Esophagus squamous epithelium (tissue), 4 donors: ENCODE data around the gene OR10A6.

Source experiments
- POLR2A ChIP-seq, 4 donors: fragments of 450-650 bp; IDR thresholded peaks; one replicate each; pipeline ENCODE4 v1.6.1; 2017; ENCODE audit warnings: antibody characterized with exemption in 4 of 4, mild to moderate bottlenecking in 4 of 4, moderate library complexity in 3 of 4
- TF ChIP-seq, protein P1 (sequence below), 6 experiments: fragments of 450-650 bp in 4 of 6; fragments of 200-600 bp in 2 of 6; sonication (generic) in 2 of 6; IDR thresholded peaks; one replicate each; pipeline ENCODE4 v1.5.1; 2016 to 2019; ENCODE audit warnings: antibody characterized with exemption in 6 of 6, mild to moderate bottlenecking in 4 of 6, moderate library complexity in 4 of 6

DNA sequence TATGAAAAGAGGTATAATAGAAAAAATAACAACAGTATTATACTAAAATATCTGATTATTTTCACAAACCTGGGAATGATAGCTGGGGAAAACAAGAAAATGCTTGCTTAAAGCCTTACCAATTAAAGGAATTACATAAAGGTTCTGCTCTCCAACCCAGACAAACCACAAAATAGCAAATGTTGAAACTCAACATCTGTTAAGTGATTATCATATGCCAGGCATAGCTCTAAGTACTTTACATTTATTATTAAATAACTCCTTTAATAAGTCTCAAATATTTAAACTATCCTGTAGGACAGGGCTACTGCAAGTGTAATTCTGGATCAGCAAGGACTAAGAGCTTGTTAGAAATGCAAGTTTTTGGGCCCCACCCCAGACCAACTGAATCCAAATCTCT, 20.1 kb downstream of the OR10A6 start:
- TF ChIP-seq, protein P1, sequence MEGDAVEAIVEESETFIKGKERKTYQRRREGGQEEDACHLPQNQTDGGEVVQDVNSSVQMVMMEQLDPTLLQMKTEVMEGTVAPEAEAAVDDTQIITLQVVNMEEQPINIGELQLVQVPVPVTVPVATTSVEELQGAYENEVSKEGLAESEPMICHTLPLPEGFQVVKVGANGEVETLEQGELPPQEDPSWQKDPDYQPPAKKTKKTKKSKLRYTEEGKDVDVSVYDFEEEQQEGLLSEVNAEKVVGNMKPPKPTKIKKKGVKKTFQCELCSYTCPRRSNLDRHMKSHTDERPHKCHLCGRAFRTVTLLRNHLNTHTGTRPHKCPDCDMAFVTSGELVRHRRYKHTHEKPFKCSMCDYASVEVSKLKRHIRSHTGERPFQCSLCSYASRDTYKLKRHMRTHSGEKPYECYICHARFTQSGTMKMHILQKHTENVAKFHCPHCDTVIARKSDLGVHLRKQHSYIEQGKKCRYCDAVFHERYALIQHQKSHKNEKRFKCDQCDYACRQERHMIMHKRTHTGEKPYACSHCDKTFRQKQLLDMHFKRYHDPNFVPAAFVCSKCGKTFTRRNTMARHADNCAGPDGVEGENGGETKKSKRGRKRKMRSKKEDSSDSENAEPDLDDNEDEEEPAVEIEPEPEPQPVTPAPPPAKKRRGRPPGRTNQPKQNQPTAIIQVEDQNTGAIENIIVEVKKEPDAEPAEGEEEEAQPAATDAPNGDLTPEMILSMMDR (IDR thresholded peaks at IDR 0.05): no peak
- TF ChIP-seq POLR2A (IDR thresholded peaks at IDR 0.05): no peak
